Testis (tissue), 3 donors: ENCODE measurements around the gene FSTL4. TPM values are rescaled to one million over a fixed set of nuclear protein-coding genes. Genes with fewer than 3 reads are reported as not detected.

Experiments used
- DNase-seq: peaks from one replicate; pipeline ENCODE4 v3.0.0-alpha.2; 2019
- H3K27ac ChIP-seq, 2 donors: fragments of 200-600 bp; sonication (generic); one replicate each; pipeline ENCODE4 v1.5.1; 2019
- H3K27me3 ChIP-seq: fragments of 200-600 bp; sonication (generic); one replicate; pipeline ENCODE4 v1.5.1; 2019
- H3K36me3 ChIP-seq: fragments of 200-600 bp; sonication (generic); one replicate; pipeline ENCODE4 v1.5.1; 2017; ENCODE audit warnings: low read depth; ENCODE audit errors: missing control alignments
- H3K4me1 ChIP-seq: fragments of 200-600 bp; sonication (generic); one replicate; pipeline ENCODE4 v1.5.1; 2019
- H3K4me3 ChIP-seq, 2 donors: fragments of 200-600 bp; sonication (generic); one replicate each; pipeline ENCODE4 v1.5.1; 2017 to 2019
- H3K9me3 ChIP-seq: fragments of 200-600 bp; sonication (generic); one replicate; pipeline ENCODE4 v1.5.1; 2017
- CTCF ChIP-seq, 3 experiments: fragments of 450-650 bp in 2 of 3; fragments of 200-600 bp in 1 of 3; sonication (generic) in 1 of 3; IDR thresholded peaks; one replicate each; pipeline ENCODE4 v1.5.1; 2016 to 2019; ENCODE audit warnings: antibody characterized with exemption in 3 of 3, mild to moderate bottlenecking in 2 of 3, moderate library complexity in 1 of 3
- POLR2A ChIP-seq: fragments of 450-650 bp; IDR thresholded peaks from one replicate; pipeline ENCODE4 v1.6.1; 2017; ENCODE audit warnings: antibody characterized with exemption, mild to moderate bottlenecking, moderate library complexity
- WGBS, 2 donors: methylation state at CpG; one replicate each; pipeline ENCODE4 v1.1.5; 2018; 5-methylcytosine and 5-hydroxymethylcytosine counted together
- intact Hi-C: fragments of 100-400 bp; cut with DNase I; formaldehyde crosslinking; loops from one replicate; pipeline ENCODE4 v1.15.1; 2023; ENCODE audit warnings: low total_unique reads
- polyA plus RNA-seq: library from polyadenylated mRNA; stranded (reverse); fragments of 350-450 nt; fragmentation: Illumina TruSeq; extraction: RNeasy Lipid Tissue Mini Kit (QIAGEN cat#74804); gene quantifications from one replicate; pipeline ENCODE4 v1.2.3, GENCODE V29; 2014; ENCODE audit warnings: low read depth, low replicate concordance; ENCODE audit not compliant: insufficient read depth
- total RNA-seq, 2 donors: library from RNA; depleted of rRNA; stranded (reverse); fragments of >200 nt; gene quantifications; one replicate each; pipeline ENCODE4 v1.2.3, GENCODE V29; 2016

Gene FSTL4
- total and polyA plus RNA-seq, 3 donors from 2014 or later = 7.1 to 8.6 (median 7.4) TPM

- no peaks in the 10 kb centered on the region for H3K9me3 ChIP-seq
- WGBS, 2 donors = 71 to 92% methylated on average over 1 of the region's 1 CpG
- no peak for DNase-seq
- no peaks in the 10 kb centered on the region for H3K36me3 ChIP-seq
- TF ChIP-seq CTCF (IDR thresholded peaks at IDR 0.05) = no peak
- no peak for TF ChIP-seq POLR2A
- peaks cover 10% of the 10 kb centered on the region for H3K4me1 ChIP-seq
- no peak overlapping the region for H3K4me3 ChIP-seq
- H3K27ac ChIP-seq = no peak overlapping the region
- H3K27me3 ChIP-seq = no peaks in the 10 kb centered on the region
- intact Hi-C loops = no loop called here
Observed at GRCh38 chr5:133267601-133268000, 344.7 kb downstream of the FSTL4 start.

- no peak overlapping the region for H3K4me3 ChIP-seq
- H3K27ac ChIP-seq = no peak overlapping the region
- 84 to 92% methylated on average over 4 of the region's 4 CpGs for WGBS, 2 donors
- H3K27me3 ChIP-seq = no peaks in the 10 kb centered on the region
- TF ChIP-seq CTCF (IDR thresholded peaks at IDR 0.05) (no peak), POLR2A (no peak)
- DNase-seq = no peak
- no peaks in the 10 kb centered on the region for H3K9me3 ChIP-seq
- H3K4me1 ChIP-seq = peaks cover 10% of the 10 kb centered on the region
- H3K36me3 ChIP-seq = no peaks in the 10 kb centered on the region
- intact Hi-C loops = no loop called here
Observed at GRCh38 chr5:133266966-133267365, 345.4 kb downstream of the FSTL4 start.

- intact Hi-C loops = no loop called here
- no peak for TF ChIP-seq CTCF (IDR thresholded peaks at IDR 0.05)
- TF ChIP-seq POLR2A = no peak
Observed at GRCh38 chr5:133266527-133266878, 345.8 kb downstream of the FSTL4 start.

DNA sequence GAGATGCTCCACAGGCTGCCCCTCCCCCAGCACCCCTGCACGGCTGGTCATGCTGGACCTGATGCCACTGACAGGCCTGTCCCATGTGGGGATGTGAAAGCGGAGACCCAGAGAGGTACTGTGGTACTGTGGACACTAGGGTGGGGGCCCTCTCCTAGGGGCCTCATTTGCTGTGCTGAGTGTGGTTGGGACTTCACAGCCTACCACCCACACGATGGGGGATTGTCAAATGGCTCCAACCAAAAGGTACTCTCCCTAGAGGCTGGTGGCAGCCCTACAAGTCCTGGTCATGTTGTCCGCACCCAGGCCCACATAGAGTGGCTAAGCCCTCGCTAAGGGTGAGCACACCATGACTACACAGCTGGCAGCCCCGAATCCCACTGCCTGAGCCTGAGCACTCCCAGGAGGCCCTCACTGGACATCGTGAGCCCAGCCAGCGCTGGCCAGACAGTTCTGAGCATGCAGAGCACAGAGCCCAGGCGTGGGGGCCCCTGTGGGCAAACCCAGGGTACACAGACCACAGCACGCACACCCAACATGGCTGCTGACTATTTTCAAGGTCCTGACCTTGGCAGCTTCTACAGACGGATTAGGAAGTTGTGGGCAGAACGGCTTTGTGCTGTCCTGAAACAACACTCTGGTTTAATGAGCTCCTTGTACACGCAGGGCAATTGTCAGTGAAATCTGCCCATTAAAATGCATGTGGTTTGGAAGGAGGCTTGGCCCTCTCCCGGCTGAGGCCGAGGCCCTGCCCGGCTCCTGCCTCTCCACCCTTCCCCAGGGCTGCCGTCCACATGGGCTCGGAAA lies 346.4 kb downstream of the FSTL4 start:
- Histone ChIP-seq H3K4me3 (no peak overlapping the region), H3K27me3 (no peaks in the 10 kb centered on the region), H3K4me1 (peaks cover 10% of the 10 kb centered on the region), H3K9me3 (no peaks in the 10 kb centered on the region), H3K36me3 (no peaks in the 10 kb centered on the region), H3K27ac (no peak overlapping the region)
- 47 to 54% methylated on average over 9 to 18 of the region's 18 CpGs for WGBS, 2 donors
- TF ChIP-seq CTCF (IDR thresholded peaks at IDR 0.05) (no peak), POLR2A (no peak)
- DNase-seq = peak; percentile 18
- intact Hi-C loops = no loop called here

More at GRCh38 chr5:133266527-133266878, 345.8 kb downstream of the FSTL4 start:
- H3K9me3 ChIP-seq = no peaks in the 10 kb centered on the region
- no peaks in the 10 kb centered on the region for H3K27me3 ChIP-seq
- no peak for DNase-seq
- H3K27ac ChIP-seq = no peak overlapping the region
- H3K4me1 ChIP-seq = peaks cover 10% of the 10 kb centered on the region
- no peaks in the 10 kb centered on the region for H3K36me3 ChIP-seq
- H3K4me3 ChIP-seq = no peak overlapping the region
- 50 to 54% methylated on average over 1 to 2 of the region's 2 CpGs for WGBS, 2 donors

DNA sequence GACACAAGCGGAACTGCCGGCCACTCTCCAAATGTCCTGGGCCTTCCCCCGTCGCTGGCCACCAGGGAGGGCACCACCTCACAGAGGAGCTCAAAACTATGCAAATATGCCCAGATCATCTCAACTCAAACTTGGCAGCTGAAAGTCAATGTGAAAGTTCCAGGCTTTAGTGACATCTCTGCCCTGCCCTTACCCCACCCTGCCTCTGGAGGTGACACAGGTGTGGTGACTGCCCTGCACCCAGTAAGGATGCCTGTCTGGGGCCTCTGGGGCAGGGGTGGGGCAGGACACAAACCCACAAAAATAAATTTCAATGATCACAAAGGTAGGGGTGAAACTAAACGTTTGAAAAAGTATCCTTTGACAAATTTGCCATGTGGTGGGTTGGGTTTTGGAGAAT lies 347.1 kb downstream of the FSTL4 start:
- no peak overlapping the region for H3K4me3 ChIP-seq
- H3K36me3 ChIP-seq = no peaks in the 10 kb centered on the region
- H3K4me1 ChIP-seq = peaks cover 10% of the 10 kb centered on the region
- no peaks in the 10 kb centered on the region for H3K9me3 ChIP-seq
- WGBS, 2 donors = 80 to 96% methylated on average over 5 of the region's 5 CpGs
- intact Hi-C loops = no loop called here
- DNase-seq = no peak
- no peaks in the 10 kb centered on the region for H3K27me3 ChIP-seq
- no peak overlapping the region for H3K27ac ChIP-seq
- TF ChIP-seq POLR2A (no peak), CTCF (IDR thresholded peaks at IDR 0.05) (no peak)
